SK-N-SH treated with all-trans-retinoic acid at 6 μM for 48 hours (cell line): ENCODE data around the gene ZC3H7B.

Source experiments
- ARNTL ChIP-seq: fragments of 450-650 bp; formaldehyde crosslinking; IDR thresholded peaks from 2 replicates; pipeline ENCODE4 v1.5.0; 2020; ENCODE audit warnings: low read depth, mild to moderate bottlenecking, moderate library complexity, borderline replicate concordance
- CREB5 ChIP-seq: fragments of 250-450 bp; sonication (Bioruptor Pico); IDR thresholded peaks from 2 replicates; pipeline ENCODE4 v1.5.1; 2020; ENCODE audit warnings: low read depth, mild to moderate bottlenecking, moderate library complexity
- CSRNP3 ChIP-seq: fragments of 250-450 bp; sonication (Bioruptor Pico); IDR thresholded peaks from 2 replicates; pipeline ENCODE4 v1.5.1; 2021; ENCODE audit warnings: mild to moderate bottlenecking, moderate library complexity
- GLIS3 ChIP-seq: fragments of 250-450 bp; sonication (Bioruptor Pico); IDR thresholded peaks from 2 replicates; pipeline ENCODE4 v1.5.0; 2020; ENCODE audit warnings: mild to moderate bottlenecking, moderate library complexity
- ISL1 ChIP-seq: fragments of 250-450 bp; sonication (Bioruptor Pico); IDR thresholded peaks from 2 replicates; pipeline ENCODE4 v2.1.2; 2022; ENCODE audit warnings: mild to moderate bottlenecking, moderate library complexity
- PATZ1 ChIP-seq: fragments of 250-450 bp; sonication (Bioruptor Pico); IDR thresholded peaks from 2 replicates; pipeline ENCODE4 v1.8.0; 2020; ENCODE audit warnings: mild to moderate bottlenecking, moderate library complexity, borderline replicate concordance
- PPARA ChIP-seq: fragments of 250-450 bp; sonication (Bioruptor Pico); IDR thresholded peaks from 2 replicates; pipeline ENCODE4 v1.5.0; 2020; ENCODE audit warnings: mild to moderate bottlenecking, borderline replicate concordance
- RARB ChIP-seq: fragments of 250-450 bp; sonication (Bioruptor Pico); IDR thresholded peaks from 2 replicates; pipeline ENCODE4 v1.8.0; 2021; ENCODE audit warnings: mild to moderate bottlenecking, moderate library complexity
- SNAI2 ChIP-seq: fragments of 250-450 bp; sonication (Bioruptor Pico); IDR thresholded peaks from 2 replicates; pipeline ENCODE4 v1.5.0; 2020; ENCODE audit warnings: mild to moderate bottlenecking, moderate library complexity
- ZC3H10 ChIP-seq: fragments of 250-450 bp; sonication (Bioruptor Pico); IDR thresholded peaks from 2 replicates; pipeline ENCODE4 v1.5.1; 2021; ENCODE audit warnings: mild to moderate bottlenecking, moderate library complexity
- ZFP3 ChIP-seq: fragments of 250-450 bp; sonication (Bioruptor Pico); IDR thresholded peaks from 2 replicates; pipeline ENCODE4 v1.5.0; 2020; ENCODE audit warnings: mild to moderate bottlenecking, moderate library complexity
- ZNF565 ChIP-seq: fragments of 450-650 bp; formaldehyde crosslinking; conservative IDR thresholded peaks from 2 replicates; pipeline ENCODE4 v1.5.0; 2020; ENCODE audit warnings: low read depth, mild to moderate bottlenecking, moderate library complexity
- ZNF8 ChIP-seq: fragments of 450-650 bp; formaldehyde crosslinking; IDR thresholded peaks from 2 replicates; pipeline ENCODE4 v1.5.0; 2020; ENCODE audit warnings: mild to moderate bottlenecking, moderate library complexity

- TF ChIP-seq PPARA (CRISPR knock-in tag): no peak
- TF ChIP-seq ZNF8 (CRISPR knock-in tag): no peak
- no peak for TF ChIP-seq ISL1 (CRISPR knock-in tag)
- no peak for TF ChIP-seq ARNTL (CRISPR knock-in tag)
- no peak for TF ChIP-seq PATZ1 (CRISPR knock-in tag)
- no peak for TF ChIP-seq CREB5 (CRISPR knock-in tag)
- no peak for TF ChIP-seq ZFP3
- TF ChIP-seq ZC3H10: no peak
- TF ChIP-seq ZNF565 (CRISPR knock-in tag): no peak
- TF ChIP-seq RARB: no peak
- TF ChIP-seq CSRNP3 (CRISPR knock-in tag): no peak
- TF ChIP-seq GLIS3 (CRISPR knock-in tag): no peak
- no peak for TF ChIP-seq SNAI2 (CRISPR knock-in tag)
Observed at GRCh38 chr22:41280854-41281253, 20.5 kb upstream of the ZC3H7B start.
